H1 (cell line): ENCODE results near the gene LMX1A. TPM values are rescaled to one million over a fixed set of nuclear protein-coding genes. Genes with fewer than 3 reads are reported as not detected.

Source experiments
- CHD1 ChIP-seq: IDR thresholded peaks from 2 replicates; pipeline ENCODE4 v1.6.1; 2012; ENCODE audit warnings: low read depth, low read length, improper control_type of control experiment
- HDAC6 ChIP-seq: IDR thresholded peaks from one replicate; pipeline ENCODE4 v1.7.1; 2012; ENCODE audit warnings: low read depth, mild to moderate bottlenecking, inconsistent platforms, low read length, moderate library complexity
- NANOG ChIP-seq: IDR thresholded peaks from 2 replicates; pipeline ENCODE4 v1.6.1; 2011; ENCODE audit warnings: low read length, low read depth, mild to moderate bottlenecking, inconsistent platforms; ENCODE audit not compliant: insufficient read depth, poor library complexity, severe bottlenecking
- SAP30 ChIP-seq: fragments of 300-600 bp; sonication (generic); IDR thresholded peaks from 2 replicates; pipeline ENCODE4 v1.7.1; 2012; ENCODE audit warnings: low read length, moderate library complexity, mild to moderate bottlenecking, inconsistent platforms; ENCODE audit not compliant: insufficient read depth, insufficient replicate concordance
- polyA plus RNA-seq, 7 experiments: library from polyadenylated mRNA; depleted of rRNA in 3 of 7; stranded (reverse) in 5 of 7; unstranded in 2 of 7; fragments of >200 nt in 5 of 7; fragments of 200-250 nt in 2 of 7; gene quantifications; 1 replicate in 5 of 7; 2 replicates in 1 of 7; 4 replicates in 1 of 7; pipeline versions ENCODE4 v1.2.1 to v1.2.3, GENCODE V29; 2011 to 2013; ENCODE audit warnings: missing spikeins in 2 of 7, mixed read lengths in 2 of 7
- total RNA-seq: library from RNA; stranded (reverse); fragmentation: NEBNext Ultra II Directional; extraction: Animal tissue kit (Norgen Biotek cat#: 25700); gene quantifications from 2 replicates; pipeline ENCODE4 v1.2.1, GENCODE V29; 2021

LMX1A gene
- total and polyA plus RNA-seq, 2 of the 8 experiments (the other 6 are each of a cell fraction or from before 2014, with no cell fraction given): not detected

DNA sequence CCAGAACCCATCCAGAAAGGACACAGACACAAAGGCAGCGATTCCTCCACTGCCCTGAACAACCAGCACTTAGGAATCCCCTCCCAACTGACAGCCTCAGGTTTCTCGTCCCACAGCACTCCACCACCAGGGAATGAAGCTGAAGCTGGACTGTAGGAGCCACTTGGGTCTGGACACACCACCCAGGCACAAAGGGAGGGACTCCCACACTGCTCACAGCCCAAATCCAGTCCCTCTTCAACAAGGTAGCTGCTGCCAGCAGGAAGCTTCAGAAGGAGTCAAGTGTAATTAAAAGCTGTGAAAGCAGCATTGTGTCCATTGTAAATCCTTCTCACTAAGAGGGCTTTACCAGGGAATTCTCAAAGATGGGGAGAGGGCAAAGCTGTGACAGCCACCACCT lies 29.0 kb downstream of the LMX1A start (continued):
- TF ChIP-seq NANOG (no peak), HDAC6 (no peak), CHD1 (no peak), SAP30 (no peak)
